MM.1S (cell line): ENCODE measurements around the gene SNAI3.

Source experiments
- CTCF ChIP-seq: fragments of 300-600 bp; sonication (generic); IDR thresholded peaks from 2 replicates; pipeline ENCODE4 v1.5.1; 2016; ENCODE audit warnings: antibody characterized with exemption, low read length, mixed read lengths
- EZH2 ChIP-seq: fragments of 300-600 bp; sonication (generic); optimal IDR thresholded peaks from 2 replicates; pipeline ENCODE3; 2017; ENCODE audit warnings: low read depth, mild to moderate bottlenecking, antibody characterized with exemption, low read length, mixed read lengths

- TF ChIP-seq EZH2 (no peak), CTCF (no peak)
Measured at GRCh38 chr16:88734361-88734728, 48.0 kb upstream of the SNAI3 start.
